Brain microvascular endothelial cell (primary cell): ENCODE measurements around the gene NPY1R.

Experiments used
- DNase-seq: peaks from one replicate; pipeline ENCODE4 v3.0.0-alpha.2; 2020
- H3K27ac ChIP-seq: fragments of 250-450 bp; sonication (Bioruptor Pico); 2 replicates; pipeline ENCODE4 v1.5.1; 2020; ENCODE audit warnings: mild to moderate bottlenecking, moderate library complexity
- H3K27me3 ChIP-seq: fragments of 250-450 bp; sonication (Bioruptor Pico); replicated peaks from 2 replicates; pipeline ENCODE4 v1.5.1; 2020; ENCODE audit warnings: mild to moderate bottlenecking
- H3K36me3 ChIP-seq: fragments of 250-450 bp; sonication (Bioruptor Pico); replicated peaks from 2 replicates; pipeline ENCODE4 v1.5.1; 2020; ENCODE audit warnings: mild to moderate bottlenecking
- H3K4me3 ChIP-seq: 2 replicates; pipeline ENCODE4 v1.5.1; 2011; ENCODE audit warnings: low read depth, mild to moderate bottlenecking, control low read depth, low read length, moderate library complexity
- CTCF ChIP-seq: IDR thresholded peaks from 2 replicates; pipeline ENCODE4 v1.5.1; 2011; ENCODE audit warnings: low read depth, mild to moderate bottlenecking, moderate library complexity, low read length, control low read depth, inconsistent platforms; ENCODE audit errors: missing control alignments
- in situ Hi-C: cut with HindIII; loops from 2 replicates; pipeline ENCODE4 v1.10.0; 2017; ENCODE audit warnings: low sequenced_read_pairs, low pct_ligation_motif_present

Gene NPY1R

GRCh38 chr4:163332526-163333406 lies at the start of gene NPY1R:
TSS of gene NPY1R (minus strand) at chr4:163332596. CDS start at chr4:163326554, 6,042 bp downstream.
- H3K27ac ChIP-seq = no peak within 1 kb of the TSS
- in situ Hi-C loops = no loop called here
- no peaks in the 10 kb centered on the region for H3K36me3 ChIP-seq
- peaks cover 8% of the 10 kb centered on the region for H3K27me3 ChIP-seq
- TF ChIP-seq CTCF = peak; percentile 84
- H3K4me3 ChIP-seq = peak within 1 kb of the TSS; percentile 66
- DNase-seq = peak; percentile 82

GRCh38 chr4:163380703-163381102 lies 48.3 kb upstream of the NPY1R start:
- in situ Hi-C loops = no loop called here
- no peak overlapping the region for H3K27ac ChIP-seq
- no peak for DNase-seq
- no peak overlapping the region for H3K4me3 ChIP-seq
- no peak for TF ChIP-seq CTCF
- H3K27me3 ChIP-seq = no peaks in the 10 kb centered on the region
- no peaks in the 10 kb centered on the region for H3K36me3 ChIP-seq

- DNase-seq = no peak
- in situ Hi-C loops = no loop called here
- no peak overlapping the region for H3K27ac ChIP-seq
- no peak for TF ChIP-seq CTCF
- H3K36me3 ChIP-seq = no peaks in the 10 kb centered on the region
- H3K4me3 ChIP-seq = no peak overlapping the region
- no peaks in the 10 kb centered on the region for H3K27me3 ChIP-seq
Measured at GRCh38 chr4:163378661-163379060, 46.3 kb upstream of the NPY1R start.

- no peak for DNase-seq
- TF ChIP-seq CTCF = no peak
- Histone ChIP-seq H3K4me3 (no peak overlapping the region), H3K27ac (no peak overlapping the region), H3K36me3 (no peaks in the 10 kb centered on the region), H3K27me3 (no peaks in the 10 kb centered on the region)
- in situ Hi-C loops = no loop called here
Measured at GRCh38 chr4:163372029-163372428, 39.6 kb upstream of the NPY1R start.

- TF ChIP-seq CTCF = no peak
- DNase-seq = no peak
- Histone ChIP-seq H3K27me3 (no peaks in the 10 kb centered on the region), H3K27ac (no peak overlapping the region), H3K4me3 (no peak overlapping the region), H3K36me3 (no peaks in the 10 kb centered on the region)
- in situ Hi-C loops = no loop called here
Measured at GRCh38 chr4:163367651-163368050, 35.3 kb upstream of the NPY1R start.
